GM23338 (cell line): ENCODE data around the gene FBXO17. TPM values are rescaled to one million over a fixed set of nuclear protein-coding genes. Genes with fewer than 3 reads are reported as not detected.

Experiments
- ATAC-seq: fragments of 200-7000 bp; cut with Tn5 transposase; 3 replicates; pipeline ENCODE4 v1.9.1; 2020
- DNase-seq: peaks from one replicate; pipeline ENCODE4 v3.0.0-alpha.2; 2015; ENCODE audit warnings: low spot score
- H2AFZ ChIP-seq: fragments of 200-600 bp; sonication (generic); 2 replicates; pipeline ENCODE4 v1.8.0; 2016; ENCODE audit warnings: antibody characterized with exemption, mild to moderate bottlenecking, moderate library complexity
- H3F3A ChIP-seq: fragments of 200-600 bp; sonication (generic); replicated peaks from 2 replicates; pipeline ENCODE4 v1.8.0; 2017; ENCODE audit warnings: antibody characterized with exemption, mixed run types, low read depth
- H3K27ac ChIP-seq: fragments of 200-600 bp; sonication (generic); 2 replicates; pipeline ENCODE4 v1.6.1; 2016; ENCODE audit warnings: low read depth
- H3K27me3 ChIP-seq: fragments of 200-600 bp; sonication (generic); 2 replicates; pipeline ENCODE4 v1.8.0; 2016; ENCODE audit warnings: mild to moderate bottlenecking, mixed run types, moderate library complexity; ENCODE audit not compliant: insufficient read depth
- H3K36me3 ChIP-seq: fragments of 200-600 bp; sonication (generic); 2 replicates; pipeline ENCODE4 v1.8.0; 2016; ENCODE audit warnings: mild to moderate bottlenecking; ENCODE audit not compliant: insufficient read depth
- H3K4me1 ChIP-seq: fragments of 200-600 bp; sonication (generic); 2 replicates; pipeline ENCODE4 v1.8.0; 2016; ENCODE audit warnings: mild to moderate bottlenecking, moderate library complexity; ENCODE audit not compliant: insufficient read depth
- H3K4me2 ChIP-seq: fragments of 200-600 bp; sonication (generic); 2 replicates; pipeline ENCODE4 v1.7.1; 2017; ENCODE audit warnings: mixed run types
- H3K4me3 ChIP-seq: fragments of 200-600 bp; sonication (generic); 2 replicates; pipeline ENCODE4 v1.6.1; 2016; ENCODE audit warnings: mixed run types
- H3K79me2 ChIP-seq: fragments of 200-600 bp; sonication (generic); replicated peaks from 2 replicates; pipeline ENCODE4 v1.8.0; 2017; ENCODE audit warnings: mild to moderate bottlenecking; ENCODE audit not compliant: insufficient read depth
- H3K9me2 ChIP-seq: fragments of 200-600 bp; sonication (generic); 2 replicates; pipeline ENCODE4 v1.8.0; 2017; ENCODE audit not compliant: insufficient read depth
- H4K20me1 ChIP-seq: fragments of 200-600 bp; sonication (generic); replicated peaks from 2 replicates; pipeline ENCODE4 v1.8.0; 2017; ENCODE audit warnings: mild to moderate bottlenecking; ENCODE audit not compliant: insufficient read depth
- H3K27ac Mint-ChIP-seq: 2 replicates; pipeline ENCODE4 v1.8.0; 2020; ENCODE audit warnings: inconsistent platforms, mild to moderate bottlenecking, moderate library complexity, mixed read lengths
- H3K27me3 Mint-ChIP-seq: 3 replicates; pipeline ENCODE4 v1.8.0; 2022; ENCODE audit warnings: low read depth, mild to moderate bottlenecking, moderate library complexity, mixed read lengths, inconsistent platforms; ENCODE audit not compliant: insufficient read depth, poor library complexity
- H3K36me3 Mint-ChIP-seq: 3 replicates; pipeline ENCODE4 v1.8.0; 2021; ENCODE audit warnings: low read depth, mild to moderate bottlenecking, inconsistent platforms, moderate library complexity, mixed read lengths
- H3K4me1 Mint-ChIP-seq: 3 replicates; pipeline ENCODE4 v1.8.0; 2020; ENCODE audit warnings: mild to moderate bottlenecking, inconsistent platforms, mixed read lengths
- H3K4me3 Mint-ChIP-seq: 3 replicates; pipeline ENCODE4 v1.8.0; 2021; ENCODE audit warnings: moderate library complexity, mild to moderate bottlenecking, inconsistent platforms, mixed read lengths
- H3K9me3 Mint-ChIP-seq: 3 replicates; pipeline ENCODE4 v1.8.0; 2020; ENCODE audit warnings: moderate library complexity, mild to moderate bottlenecking, inconsistent platforms, mixed read lengths
- ZNF114 ChIP-seq: fragments of 250-450 bp; sonication (Bioruptor Pico); IDR thresholded peaks from 2 replicates; pipeline ENCODE4 v1.5.0; 2020; ENCODE audit warnings: mild to moderate bottlenecking, moderate library complexity
- ZNF331 ChIP-seq: fragments of 250-450 bp; sonication (Bioruptor Pico); IDR thresholded peaks from 2 replicates; pipeline ENCODE4 v1.5.0; 2020; ENCODE audit warnings: low read depth, mild to moderate bottlenecking, moderate library complexity
- polyA plus RNA-seq: library from polyadenylated mRNA; unstranded; fragments of >200 nt; fragmentation: Nextera tagmentation; extraction: Ambion mirVana; gene quantifications from 2 replicates; pipeline ENCODE4 v1.2.1, GENCODE V29; 2016
- total RNA-seq: library from RNA; depleted of rRNA; stranded (reverse); fragments of >200 nt; shearing (Covaris generic); gene quantifications from 2 replicates; pipeline ENCODE4 v1.2.3, GENCODE V29; 2014
- TF ChIP-seq, protein P1 (sequence below): fragments of 250-450 bp; sonication (Bioruptor Pico); IDR thresholded peaks from 2 replicates; pipeline ENCODE4 v1.5.0; 2020; ENCODE audit warnings: mild to moderate bottlenecking, moderate library complexity
- TF ChIP-seq, protein P2 (sequence below): IDR thresholded peaks from 2 replicates; pipeline ENCODE4 v1.6.1; 2016; ENCODE audit warnings: antibody characterized with exemption

FBXO17 gene
- total and polyA plus RNA-seq, 2 experiments from 2014 or later = 17.2 to 29.0 TPM

DNA sequence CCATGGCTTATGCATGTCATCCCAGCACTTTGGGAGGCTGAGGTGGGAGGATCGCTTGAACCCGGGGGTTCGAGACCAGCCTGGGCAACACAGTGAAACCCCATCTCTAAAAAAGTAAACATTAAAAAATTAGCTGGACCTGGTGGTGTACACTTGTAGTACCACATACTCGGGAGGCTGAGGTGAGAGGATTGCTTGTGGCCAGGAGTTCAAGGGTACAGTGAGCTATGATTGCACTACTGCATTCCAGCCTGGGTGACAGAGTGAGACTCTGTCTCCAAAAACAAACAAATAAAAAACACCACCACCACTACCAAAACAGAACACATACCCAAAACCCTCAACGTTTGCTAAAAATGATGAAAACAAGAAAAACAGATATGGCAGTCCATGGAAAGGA lies 15.9 kb downstream of the FBXO17 start (continued):
- TF ChIP-seq, protein P1, sequence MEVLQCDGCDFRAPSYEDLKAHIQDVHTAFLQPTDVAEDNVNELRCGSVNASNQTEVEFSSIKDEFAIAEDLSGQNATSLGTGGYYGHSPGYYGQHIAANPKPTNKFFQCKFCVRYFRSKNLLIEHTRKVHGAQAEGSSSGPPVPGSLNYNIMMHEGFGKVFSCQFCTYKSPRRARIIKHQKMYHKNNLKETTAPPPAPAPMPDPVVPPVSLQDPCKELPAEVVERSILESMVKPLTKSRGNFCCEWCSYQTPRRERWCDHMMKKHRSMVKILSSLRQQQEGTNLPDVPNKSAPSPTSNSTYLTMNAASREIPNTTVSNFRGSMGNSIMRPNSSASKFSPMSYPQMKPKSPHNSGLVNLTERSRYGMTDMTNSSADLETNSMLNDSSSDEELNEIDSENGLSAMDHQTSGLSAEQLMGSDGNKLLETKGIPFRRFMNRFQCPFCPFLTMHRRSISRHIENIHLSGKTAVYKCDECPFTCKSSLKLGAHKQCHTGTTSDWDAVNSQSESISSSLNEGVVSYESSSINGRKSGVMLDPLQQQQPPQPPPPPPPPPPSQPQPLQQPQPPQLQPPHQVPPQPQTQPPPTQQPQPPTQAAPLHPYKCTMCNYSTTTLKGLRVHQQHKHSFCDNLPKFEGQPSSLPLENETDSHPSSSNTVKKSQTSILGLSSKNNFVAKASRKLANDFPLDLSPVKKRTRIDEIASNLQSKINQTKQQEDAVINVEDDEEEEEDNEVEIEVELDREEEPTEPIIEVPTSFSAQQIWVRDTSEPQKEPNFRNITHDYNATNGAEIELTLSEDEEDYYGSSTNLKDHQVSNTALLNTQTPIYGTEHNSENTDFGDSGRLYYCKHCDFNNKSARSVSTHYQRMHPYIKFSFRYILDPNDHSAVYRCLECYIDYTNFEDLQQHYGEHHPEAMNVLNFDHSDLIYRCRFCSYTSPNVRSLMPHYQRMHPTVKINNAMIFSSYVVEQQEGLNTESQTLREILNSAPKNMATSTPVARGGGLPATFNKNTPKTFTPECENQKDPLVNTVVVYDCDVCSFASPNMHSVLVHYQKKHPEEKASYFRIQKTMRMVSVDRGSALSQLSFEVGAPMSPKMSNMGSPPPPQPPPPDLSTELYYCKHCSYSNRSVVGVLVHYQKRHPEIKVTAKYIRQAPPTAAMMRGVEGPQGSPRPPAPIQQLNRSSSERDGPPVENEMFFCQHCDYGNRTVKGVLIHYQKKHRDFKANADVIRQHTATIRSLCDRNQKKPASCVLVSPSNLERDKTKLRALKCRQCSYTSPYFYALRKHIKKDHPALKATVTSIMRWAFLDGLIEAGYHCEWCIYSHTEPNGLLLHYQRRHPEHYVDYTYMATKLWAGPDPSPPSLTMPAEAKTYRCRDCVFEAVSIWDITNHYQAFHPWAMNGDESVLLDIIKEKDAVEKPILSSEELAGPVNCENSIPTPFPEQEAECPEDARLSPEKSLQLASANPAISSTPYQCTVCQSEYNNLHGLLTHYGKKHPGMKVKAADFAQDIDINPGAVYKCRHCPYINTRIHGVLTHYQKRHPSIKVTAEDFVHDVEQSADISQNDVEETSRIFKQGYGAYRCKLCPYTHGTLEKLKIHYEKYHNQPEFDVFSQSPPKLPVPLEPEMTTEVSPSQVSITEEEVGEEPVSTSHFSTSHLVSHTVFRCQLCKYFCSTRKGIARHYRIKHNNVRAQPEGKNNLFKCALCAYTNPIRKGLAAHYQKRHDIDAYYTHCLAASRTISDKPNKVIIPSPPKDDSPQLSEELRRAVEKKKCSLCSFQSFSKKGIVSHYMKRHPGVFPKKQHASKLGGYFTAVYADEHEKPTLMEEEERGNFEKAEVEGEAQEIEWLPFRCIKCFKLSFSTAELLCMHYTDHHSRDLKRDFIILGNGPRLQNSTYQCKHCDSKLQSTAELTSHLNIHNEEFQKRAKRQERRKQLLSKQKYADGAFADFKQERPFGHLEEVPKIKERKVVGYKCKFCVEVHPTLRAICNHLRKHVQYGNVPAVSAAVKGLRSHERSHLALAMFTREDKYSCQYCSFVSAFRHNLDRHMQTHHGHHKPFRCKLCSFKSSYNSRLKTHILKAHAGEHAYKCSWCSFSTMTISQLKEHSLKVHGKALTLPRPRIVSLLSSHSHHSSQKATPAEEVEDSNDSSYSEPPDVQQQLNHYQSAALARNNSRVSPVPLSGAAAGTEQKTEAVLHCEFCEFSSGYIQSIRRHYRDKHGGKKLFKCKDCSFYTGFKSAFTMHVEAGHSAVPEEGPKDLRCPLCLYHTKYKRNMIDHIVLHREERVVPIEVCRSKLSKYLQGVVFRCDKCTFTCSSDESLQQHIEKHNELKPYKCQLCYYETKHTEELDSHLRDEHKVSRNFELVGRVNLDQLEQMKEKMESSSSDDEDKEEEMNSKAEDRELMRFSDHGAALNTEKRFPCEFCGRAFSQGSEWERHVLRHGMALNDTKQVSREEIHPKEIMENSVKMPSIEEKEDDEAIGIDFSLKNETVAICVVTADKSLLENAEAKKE (CRISPR knock-in tag) = no peak
- TF ChIP-seq ZNF331 = no peak
- TF ChIP-seq ZNF114 = no peak

DNA sequence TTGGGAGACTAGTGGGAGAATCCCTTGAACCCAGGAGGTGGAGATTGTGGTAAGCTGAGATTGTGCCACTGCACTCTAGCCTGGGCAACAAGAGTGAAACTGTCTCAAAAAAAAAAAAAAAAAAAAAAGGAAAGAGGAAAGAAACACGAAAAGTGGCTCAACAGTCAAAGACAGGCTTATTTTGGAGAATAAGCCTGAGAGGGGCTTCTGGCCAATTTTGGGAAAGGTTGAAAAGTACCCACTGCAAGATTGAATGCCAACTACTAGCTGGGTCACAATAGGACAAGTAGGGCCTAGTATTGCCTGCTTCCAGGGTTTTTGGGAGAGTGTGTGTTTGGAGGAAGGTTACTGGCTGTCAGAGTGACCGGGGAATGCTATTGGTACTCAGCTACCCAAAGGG lies 17.2 kb downstream of the FBXO17 start:
- Histone ChIP-seq H3K4me3 (no peak overlapping the region), H3K79me2 (no peaks in the 10 kb centered on the region), H3K4me1 (no peaks in the 10 kb centered on the region), H3F3A (0 out of 2 replicates have a peak, but pooled peaks cover 9% of the 10 kb centered on the region), H3K27me3 (no peaks in the 10 kb centered on the region), H3K27ac (no peak overlapping the region), H3K9me2 (no peaks in the 10 kb centered on the region), H3K36me3 (no peaks in the 10 kb centered on the region), H4K20me1 (peaks cover 3% of the 10 kb centered on the region; the same call in 1 of the 2 replicates), H2AFZ (no peak overlapping the region), H3K4me2 (no peak overlapping the region)
- Mint-ChIP-seq H3K9me3 (peaks cover 13% of the 10 kb centered on the region; the same call in 2 of the 3 replicates), H3K4me1 (peaks cover 5% of the 10 kb centered on the region; the same call in 1 of the 3 replicates), H3K4me3 (no peak overlapping the region), H3K36me3 (peaks cover 14% of the 10 kb centered on the region; the same call in 2 of the 3 replicates), H3K27me3 (peaks cover 1% of the 10 kb centered on the region), H3K27ac (no peak overlapping the region)
- TF ChIP-seq, protein P2, sequence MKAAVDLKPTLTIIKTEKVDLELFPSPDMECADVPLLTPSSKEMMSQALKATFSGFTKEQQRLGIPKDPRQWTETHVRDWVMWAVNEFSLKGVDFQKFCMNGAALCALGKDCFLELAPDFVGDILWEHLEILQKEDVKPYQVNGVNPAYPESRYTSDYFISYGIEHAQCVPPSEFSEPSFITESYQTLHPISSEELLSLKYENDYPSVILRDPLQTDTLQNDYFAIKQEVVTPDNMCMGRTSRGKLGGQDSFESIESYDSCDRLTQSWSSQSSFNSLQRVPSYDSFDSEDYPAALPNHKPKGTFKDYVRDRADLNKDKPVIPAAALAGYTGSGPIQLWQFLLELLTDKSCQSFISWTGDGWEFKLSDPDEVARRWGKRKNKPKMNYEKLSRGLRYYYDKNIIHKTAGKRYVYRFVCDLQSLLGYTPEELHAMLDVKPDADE = no peak
- DNase-seq (no peak), ATAC-seq (no peak)
